ENCODE measurements around the gene JAKMIP3.

The JAKMIP3 gene

DNA sequence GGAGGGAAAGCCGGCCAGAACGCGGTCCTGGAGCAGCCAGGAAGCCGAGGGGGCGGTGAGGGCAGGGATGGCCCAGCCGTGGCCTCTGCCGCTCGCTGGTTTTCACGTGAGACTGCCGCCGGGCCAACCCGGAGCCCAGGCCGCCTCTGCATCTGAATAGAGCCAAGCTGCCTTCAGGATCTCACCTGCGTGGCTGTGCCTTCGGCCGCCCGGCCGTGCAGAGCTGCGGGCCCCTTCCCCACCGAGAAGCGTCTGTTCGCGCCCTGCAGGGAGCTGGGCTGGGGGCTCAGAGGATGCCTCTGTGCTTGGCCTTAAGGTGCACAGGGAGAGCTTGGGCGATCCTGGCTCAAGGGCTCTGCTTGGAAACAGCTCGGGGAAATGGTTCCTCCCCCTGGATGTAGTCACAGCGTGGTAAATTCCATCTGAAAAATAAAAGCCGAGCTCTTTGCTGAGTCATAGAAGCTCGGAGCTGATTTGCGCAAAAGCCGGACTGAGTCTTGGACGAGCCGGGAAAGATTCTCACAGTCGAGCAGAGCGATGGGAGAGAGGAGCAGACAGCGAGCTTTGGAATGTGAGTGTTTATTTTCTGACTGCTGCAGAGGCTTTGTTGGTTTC lies at the start of gene JAKMIP3:
Gene JAKMIP3 (plus strand): TSS at position 456 of the 615 bp plus-strand sequence. CDS start 38,863 bp downstream, outside the sequence.
- peak; percentile 91 for DNase-seq (ENCODE audit: low spot score)

DNA sequence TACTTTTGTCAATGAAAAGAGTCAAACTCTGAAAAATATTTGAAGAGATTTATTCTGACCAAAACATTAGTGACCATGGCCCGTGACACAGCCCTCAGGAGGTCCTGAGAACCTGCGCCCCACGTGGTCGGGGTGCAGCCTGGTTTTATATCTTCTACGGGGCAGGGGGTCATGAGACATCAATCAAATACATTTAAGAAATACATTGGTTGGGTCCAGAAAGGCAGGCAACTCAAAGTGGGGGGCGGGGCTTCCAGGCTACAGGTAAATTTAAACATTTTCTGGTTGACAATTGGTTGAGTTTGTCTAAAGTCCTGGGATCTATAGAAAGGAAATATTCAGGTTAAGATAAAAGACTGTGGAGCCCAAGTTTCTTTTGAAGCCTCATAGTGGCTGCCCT lies 49.2 kb upstream of the JAKMIP3 start:
- no peak for DNase-seq (ENCODE audit: low spot score)

GRCh38 chr10:132018446-132018845 lies 47.3 kb upstream of the JAKMIP3 start:
- no peak for DNase-seq (ENCODE audit: low spot score)

GRCh38 chr10:132019366-132019765 lies 46.4 kb upstream of the JAKMIP3 start:
- DNase-seq (ENCODE audit: low spot score) = no peak

DNA sequence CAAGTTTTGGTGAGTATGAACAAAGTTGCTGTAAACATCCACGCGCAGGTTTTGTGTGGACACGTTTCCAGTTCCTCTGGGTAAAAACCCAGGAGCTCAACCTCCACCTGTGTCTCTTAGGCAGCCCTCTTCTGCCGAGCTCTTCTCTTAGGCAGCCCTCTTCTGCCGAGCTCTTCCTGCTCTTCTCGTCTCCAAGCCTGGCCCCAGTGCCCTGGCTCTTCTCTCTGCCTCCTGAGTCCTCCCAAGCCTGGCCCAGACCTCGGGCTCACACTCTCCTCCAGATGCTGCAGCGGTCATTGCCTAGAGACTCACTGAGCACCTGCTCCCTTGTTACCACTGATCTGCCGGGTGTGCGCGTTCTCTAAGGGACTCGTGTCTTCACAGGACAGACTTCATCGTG lies 45.3 kb upstream of the JAKMIP3 start:
- no peak for DNase-seq (ENCODE audit: low spot score)

DNA sequence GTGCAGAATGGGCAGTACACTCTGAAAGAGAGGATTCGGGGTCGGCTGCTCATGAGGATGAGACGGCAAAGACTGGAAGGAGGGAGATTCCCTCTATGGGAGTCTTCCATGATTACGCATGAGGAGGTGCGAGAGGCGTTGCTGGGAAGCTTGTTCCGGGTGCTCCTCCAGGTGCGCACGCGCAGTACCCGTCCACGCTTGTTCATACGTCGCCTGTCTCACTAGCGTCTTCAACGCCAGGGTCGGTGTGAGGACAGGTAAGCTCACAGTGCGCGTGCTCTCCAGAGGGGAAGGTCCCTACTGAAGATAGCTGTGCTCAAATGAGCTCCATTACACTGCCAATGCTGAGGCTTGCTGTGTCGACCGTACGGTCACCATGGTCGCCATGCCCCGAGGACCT lies 44.7 kb upstream of the JAKMIP3 start:
- DNase-seq (ENCODE audit: low spot score) = no peak

DNA sequence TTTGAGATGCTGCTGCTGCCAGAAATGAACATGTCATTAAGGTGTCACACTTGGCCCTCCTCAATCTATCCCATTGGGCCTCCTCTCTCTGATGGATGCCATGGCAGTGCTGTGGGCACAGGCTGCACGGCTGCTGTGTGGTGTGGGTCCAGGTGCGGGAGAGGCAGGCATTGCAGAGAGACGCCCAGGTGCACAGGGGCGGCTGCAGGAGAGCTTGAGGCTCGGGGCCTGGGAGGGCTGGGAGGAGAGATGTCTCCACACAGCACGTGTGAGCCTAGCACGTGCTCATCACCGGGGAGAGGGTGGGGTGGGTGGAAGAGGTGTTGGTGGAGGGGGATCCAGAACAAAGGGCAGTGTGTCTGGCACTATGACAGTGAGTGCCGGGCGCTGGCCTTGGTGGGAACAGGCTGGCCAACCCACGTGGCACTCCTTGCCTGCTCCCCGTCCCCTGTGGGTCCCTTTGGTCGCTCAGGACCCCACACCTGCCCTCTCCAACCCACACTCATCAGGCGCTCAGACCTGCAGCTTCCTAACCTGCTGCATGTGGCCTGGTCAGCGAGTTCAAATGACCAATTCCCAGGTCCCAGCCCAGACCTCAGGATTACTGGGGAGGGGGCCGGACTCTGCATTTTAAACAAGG lies 44.1 kb upstream of the JAKMIP3 start:
- no peak for DNase-seq (ENCODE audit: low spot score)

DNA sequence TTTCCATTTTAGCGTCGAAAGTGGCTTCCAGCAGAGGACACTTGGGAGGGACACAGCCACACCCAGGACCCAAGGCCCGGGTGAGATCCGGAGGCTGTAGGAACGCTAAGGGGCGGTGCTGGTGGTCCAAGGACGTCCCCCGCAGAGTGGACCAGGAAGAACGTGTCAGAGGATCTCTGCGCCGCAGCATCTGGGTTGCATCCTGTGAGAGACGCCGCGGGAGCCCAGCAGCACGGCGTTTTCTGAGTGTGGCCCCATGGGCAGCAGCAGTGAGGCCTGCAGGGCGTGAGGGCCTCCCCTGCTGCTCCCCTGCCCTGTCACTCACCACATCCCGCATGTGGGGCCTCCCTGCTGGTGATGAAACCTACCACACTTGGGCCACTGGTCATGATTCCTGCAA lies 43.5 kb upstream of the JAKMIP3 start:
- no peak for DNase-seq (ENCODE audit: low spot score)

DNA sequence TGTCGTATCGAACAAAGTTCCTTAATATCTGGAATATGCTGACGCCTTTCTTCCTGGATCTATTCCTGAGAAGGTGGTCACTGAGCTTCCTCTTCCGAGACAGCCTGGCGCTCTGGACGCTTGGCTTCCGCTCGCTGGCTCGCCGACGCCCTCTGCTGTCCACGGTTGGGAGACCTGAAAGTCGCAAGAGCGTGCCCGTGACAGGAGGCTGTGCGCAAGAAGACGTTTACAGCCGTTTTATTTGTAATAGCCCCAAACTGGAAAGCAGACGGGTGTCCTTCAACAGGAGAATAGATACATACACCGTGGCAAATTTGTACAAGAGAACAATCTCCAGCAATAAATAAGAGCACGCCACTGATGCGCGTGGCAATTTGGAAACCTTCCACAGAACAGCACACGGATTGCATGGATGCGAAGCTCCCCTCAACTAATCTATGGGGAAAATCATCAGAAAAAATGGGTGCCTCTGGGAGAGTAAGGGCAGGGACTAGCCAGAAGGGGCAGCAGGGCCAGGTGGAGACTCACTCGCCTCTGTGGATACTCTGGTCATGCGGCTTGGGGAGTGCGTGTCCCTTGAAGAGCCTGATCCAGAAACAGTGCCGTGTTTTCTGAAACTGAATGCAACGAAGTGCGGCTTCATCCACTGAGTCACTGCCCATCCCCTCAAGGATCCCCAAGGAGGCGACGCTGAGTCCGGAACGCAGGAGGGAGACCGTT lies 42.5 kb upstream of the JAKMIP3 start:
- peak; percentile 78 for DNase-seq (ENCODE audit: low spot score)

DNA sequence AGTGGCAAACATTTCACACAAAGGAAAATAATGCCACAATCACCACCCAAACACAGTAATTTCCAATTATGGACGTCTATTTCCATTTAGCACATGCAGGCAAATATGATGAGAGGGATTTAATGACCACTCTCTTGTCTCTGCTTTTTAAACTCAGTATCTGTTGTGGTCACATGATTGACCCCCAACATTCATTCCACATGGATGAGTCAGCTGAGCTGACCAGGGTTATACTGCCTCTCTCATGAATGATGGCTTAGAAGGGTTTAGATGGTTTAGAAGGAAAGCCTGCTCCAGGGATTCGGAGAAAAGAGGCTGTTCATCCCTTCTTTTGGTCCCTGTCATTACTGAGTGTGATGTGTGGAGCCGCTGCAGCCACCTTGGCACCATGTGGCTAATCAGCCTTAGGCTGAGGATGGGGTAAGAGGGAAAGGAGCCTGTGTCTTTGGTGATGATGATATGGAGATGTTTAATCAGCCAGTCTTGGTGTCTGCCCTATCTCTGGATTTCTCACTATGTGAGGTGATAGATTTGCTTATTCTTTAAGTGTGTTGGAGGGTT lies 38.2 kb upstream of the JAKMIP3 start:
- peak; percentile 43 for DNase-seq (ENCODE audit: low spot score)

GRCh38 chr10:132028706-132029105 lies 37.0 kb upstream of the JAKMIP3 start:
- no peak for DNase-seq (ENCODE audit: low spot score)

GRCh38 chr10:132030898-132031463 lies 34.8 kb upstream of the JAKMIP3 start:
- DNase-seq (ENCODE audit: low spot score) = no peak

DNA sequence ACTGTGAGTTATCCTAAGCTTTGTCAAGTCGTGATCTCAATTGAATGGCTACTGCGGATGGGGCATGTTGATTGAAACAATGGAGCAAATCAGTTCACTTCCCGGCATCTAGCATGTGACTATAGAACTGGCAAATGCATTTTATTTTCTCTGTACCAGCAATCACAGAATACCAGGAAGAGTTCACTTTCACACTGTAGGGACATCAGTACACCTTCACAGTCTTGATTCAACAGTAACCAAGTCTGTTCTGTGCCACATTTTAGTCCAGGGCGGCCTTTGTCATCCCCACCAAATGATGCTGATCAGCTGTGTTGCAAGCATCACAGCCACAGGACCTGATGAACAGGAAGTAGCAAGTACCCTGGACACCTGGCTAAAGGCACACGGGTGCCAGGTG lies 32.1 kb upstream of the JAKMIP3 start:
- DNase-seq (ENCODE audit: low spot score) = no peak

DNA sequence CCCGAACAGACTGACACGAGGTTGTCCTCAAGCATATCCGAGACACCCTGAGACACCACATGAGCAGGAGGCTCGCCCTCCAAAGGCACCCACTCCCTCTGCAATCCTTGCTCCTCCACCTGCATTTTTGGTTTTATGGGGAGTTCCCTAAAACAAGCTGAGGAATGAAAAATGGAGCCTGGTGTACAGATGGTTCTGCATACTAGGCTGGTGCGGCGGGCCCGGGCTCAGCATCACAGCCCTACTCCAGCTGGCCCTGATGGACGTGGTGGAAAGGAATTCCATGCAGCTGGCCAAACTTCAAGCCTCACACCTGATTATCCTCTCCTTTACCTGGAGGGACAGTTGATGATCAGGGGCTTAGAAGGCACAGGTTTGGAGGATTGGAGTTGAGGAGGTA lies 30.3 kb upstream of the JAKMIP3 start:
- DNase-seq (ENCODE audit: low spot score) = no peak

DNA sequence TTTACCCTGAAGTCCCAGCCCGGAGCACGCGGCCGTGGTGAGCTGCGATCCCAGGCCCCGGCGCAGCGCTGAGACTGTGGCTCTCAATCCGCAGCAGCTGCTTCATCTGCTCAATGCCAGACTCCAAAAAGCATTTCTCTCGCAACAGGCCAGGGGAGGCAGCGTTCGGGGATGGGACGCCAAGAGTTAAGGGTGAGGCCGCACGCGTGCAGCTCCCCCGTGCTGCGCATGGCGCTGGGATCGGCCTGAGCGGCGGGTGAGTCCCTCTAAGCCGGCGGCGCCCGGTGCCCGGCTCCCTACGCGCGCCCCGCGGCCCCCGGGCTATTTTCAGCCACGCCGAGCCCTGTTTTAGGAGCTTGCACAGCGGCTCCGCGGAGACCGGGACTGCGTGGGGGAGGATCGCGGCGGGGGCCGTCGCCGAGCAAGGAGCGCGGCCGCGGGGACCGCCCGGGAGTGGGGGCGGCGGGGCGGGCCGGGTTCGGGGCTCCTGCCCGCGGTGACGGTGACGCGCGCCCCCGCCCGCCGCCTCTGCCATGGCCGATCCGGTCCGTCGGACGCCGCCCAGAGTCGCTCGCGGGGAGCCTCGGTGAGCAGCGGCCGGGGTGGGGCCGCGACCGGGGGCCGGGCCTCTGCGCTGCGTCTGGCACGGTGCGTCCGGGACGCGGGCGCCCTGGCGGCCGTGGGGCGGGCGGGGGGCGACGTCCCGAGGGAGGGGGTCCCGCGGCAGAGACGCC lies 29.4 kb upstream of the JAKMIP3 start:
- peak; percentile 4 for DNase-seq (ENCODE audit: low spot score)

GRCh38 chr10:132036887-132037675 lies 28.7 kb upstream of the JAKMIP3 start:
- DNase-seq (ENCODE audit: low spot score) = peak; percentile 16

- DNase-seq (ENCODE audit: low spot score) = no peak
Measured at GRCh38 chr10:132037676-132037975, 28.1 kb upstream of the JAKMIP3 start.

DNA sequence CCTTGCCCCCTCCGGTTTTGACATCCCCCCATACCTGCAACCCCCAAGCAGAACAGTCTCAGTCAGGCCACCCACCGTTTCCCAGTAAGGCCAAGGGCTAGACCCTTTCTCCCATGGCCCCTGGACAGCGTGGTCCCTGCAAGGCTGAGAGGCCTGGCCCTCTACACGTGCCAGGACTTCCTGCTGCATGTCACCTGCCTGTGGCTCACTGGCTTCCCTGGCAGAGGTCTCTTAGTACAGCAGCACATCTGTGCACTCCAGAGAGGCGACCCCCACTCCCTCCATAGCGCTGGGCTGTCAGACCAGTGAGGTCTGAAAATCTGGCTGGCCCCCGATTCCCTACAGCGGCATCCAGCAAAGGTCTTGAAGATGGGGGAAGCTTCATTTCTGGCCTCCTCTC lies 26.4 kb upstream of the JAKMIP3 start:
- no peak for DNase-seq (ENCODE audit: low spot score)

GRCh38 chr10:132040046-132040445 lies 25.7 kb upstream of the JAKMIP3 start:
- DNase-seq (ENCODE audit: low spot score) = no peak

- no peak for DNase-seq (ENCODE audit: low spot score)
Measured at GRCh38 chr10:132041340-132041739, 24.4 kb upstream of the JAKMIP3 start.

Data from kidney tubule cell (primary cell).